ENCODE results near the gene ASS1.

The ASS1 gene

DNA sequence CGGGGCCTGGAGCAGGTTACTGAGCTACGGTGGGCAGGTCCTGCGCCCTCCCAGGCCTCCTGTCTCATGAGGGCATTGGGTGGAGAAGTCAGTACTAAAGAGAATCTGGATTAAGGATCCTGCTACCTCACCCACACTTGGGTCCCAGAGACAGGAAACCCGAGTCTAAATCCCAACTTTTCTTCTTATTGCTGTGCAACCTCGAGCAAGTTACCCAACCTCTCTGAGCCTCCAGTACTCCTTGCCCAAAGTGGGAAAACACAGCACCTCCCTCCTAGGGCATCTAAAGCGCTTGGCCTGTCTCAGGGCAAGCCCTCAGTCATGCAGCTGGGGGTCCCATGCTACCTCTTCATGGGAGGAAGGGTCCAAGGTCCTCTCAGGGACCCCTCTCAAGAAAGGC, 28.2 kb downstream of the ASS1 start:
- no peak for DNase-seq
- no peak for TF ChIP-seq POLR2A (IDR thresholded peaks at IDR 0.05; ENCODE audit: low read length)
- no peak for TF ChIP-seq GATA1 (IDR thresholded peaks at IDR 0.05; ENCODE audit: low read depth, low read length)

DNA sequence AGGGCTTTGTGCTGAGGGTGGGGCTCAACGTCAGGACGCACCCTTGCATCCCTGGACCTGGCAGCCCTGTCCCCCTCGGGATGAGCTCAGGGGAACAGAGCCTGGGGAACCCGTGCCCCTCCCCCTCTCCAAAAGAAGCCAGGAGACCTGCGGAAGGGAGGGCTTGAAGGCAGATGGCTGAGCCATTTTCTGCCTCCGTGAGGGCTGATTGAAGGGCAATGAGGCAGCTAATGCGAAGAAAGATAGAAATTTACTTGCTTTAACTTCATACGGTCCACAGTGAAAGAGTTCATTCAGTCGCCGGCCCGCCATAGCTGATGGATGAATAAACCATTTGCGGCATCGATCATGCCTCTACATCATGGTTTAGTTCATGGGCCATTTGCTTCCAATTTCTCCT, 28.8 kb downstream of the ASS1 start:
- DNase-seq, result no peak
- TF ChIP-seq POLR2A (IDR thresholded peaks at IDR 0.05; ENCODE audit: low read length), result no peak
- no peak for TF ChIP-seq GATA1 (IDR thresholded peaks at IDR 0.05; ENCODE audit: low read depth, low read length)

DNA sequence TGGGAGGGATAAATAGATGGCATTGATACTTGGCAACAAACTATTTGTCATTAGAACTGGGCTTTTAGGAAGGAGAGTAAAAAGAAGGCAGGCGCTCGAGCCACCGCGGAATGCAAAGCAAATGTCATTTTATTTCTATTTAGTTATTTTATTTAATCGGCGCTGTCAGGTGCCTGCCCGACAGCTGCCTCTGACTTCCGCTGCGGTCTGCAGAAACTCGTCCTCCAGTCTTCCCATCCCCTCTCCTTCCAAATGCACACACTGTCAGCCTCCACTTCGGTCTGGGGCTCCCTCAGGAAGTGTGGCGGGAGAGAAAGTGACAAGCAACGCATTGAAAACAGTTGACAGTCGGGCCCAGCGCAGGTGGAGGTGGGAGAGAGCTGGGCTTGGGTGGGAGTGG, 29.3 kb downstream of the ASS1 start:
- TF ChIP-seq GATA1 (IDR thresholded peaks at IDR 0.05; ENCODE audit: low read depth, low read length) (no peak), POLR2A (IDR thresholded peaks at IDR 0.05; ENCODE audit: low read length) (no peak)

DNA sequence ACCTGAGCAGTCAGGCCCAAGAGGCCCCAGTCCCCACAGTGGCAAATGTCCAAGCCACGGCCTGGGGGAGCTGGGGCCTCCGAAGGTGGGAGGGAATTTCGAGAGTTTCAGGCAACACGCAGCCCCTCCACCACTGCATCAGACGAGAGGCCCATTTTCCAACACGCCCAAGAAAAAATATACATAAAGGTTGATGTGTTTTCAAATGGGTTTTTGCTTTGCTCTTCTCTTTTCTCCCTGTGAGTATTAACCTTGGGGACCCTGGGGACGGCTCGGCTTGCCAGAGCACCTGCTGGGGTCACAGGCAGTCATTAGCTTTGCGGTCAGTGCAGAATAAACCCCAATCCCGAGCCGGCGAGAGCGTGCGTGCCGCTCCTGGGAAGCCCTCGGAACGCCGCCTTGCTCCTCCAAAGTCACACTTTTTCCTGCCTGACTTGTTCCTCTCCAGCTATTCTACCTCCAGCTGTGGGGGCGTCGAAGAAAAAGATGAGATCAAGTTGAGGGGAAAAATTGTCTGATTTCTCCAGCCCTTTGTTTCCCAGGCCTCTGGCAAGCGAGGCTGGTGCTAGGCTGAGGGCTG, 31.5 kb downstream of the ASS1 start:
- no peak for TF ChIP-seq POLR2A (IDR thresholded peaks at IDR 0.05; ENCODE audit: low read length)
- TF ChIP-seq GATA1 (IDR thresholded peaks at IDR 0.05; ENCODE audit: low read depth, low read length), result no peak
- no peak for DNase-seq

More for the DNA sequence above, 29.3 kb downstream of the ASS1 start:
- no peak for DNase-seq

GRCh38 chr9:130477564-130477963, 32.8 kb downstream of the ASS1 start:
- no peak for DNase-seq
- no peak for TF ChIP-seq GATA1 (IDR thresholded peaks at IDR 0.05; ENCODE audit: low read depth, low read length)
- no peak for TF ChIP-seq POLR2A (IDR thresholded peaks at IDR 0.05; ENCODE audit: low read length)

- DNase-seq, result no peak
- TF ChIP-seq POLR2A (IDR thresholded peaks at IDR 0.05; ENCODE audit: low read length), result no peak
- TF ChIP-seq GATA1 (IDR thresholded peaks at IDR 0.05; ENCODE audit: low read depth, low read length), result no peak
Observed at GRCh38 chr9:130478152-130478551, 33.4 kb downstream of the ASS1 start.

GRCh38 chr9:130478736-130479575, 34.2 kb downstream of the ASS1 start:
- no peak for DNase-seq

DNA sequence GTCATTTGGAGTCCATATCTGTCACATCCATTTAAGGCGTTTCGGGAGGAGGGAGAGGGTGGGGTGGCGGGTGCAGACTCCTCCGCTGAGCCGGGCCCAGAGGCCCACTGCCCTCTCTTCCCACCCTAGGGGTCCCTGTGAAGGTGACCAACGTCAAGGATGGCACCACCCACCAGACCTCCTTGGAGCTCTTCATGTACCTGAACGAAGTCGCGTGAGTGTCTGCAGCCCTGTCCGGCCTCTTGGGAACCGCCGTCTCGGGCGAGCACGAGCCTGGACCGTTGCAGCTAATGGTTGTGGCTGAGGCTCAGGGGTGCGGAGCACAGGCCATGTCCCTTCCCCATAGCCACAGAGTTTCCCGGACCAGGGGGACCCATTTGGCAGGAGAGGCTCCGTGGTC, 34.8 kb downstream of the ASS1 start:
- TF ChIP-seq POLR2A (IDR thresholded peaks at IDR 0.05; ENCODE audit: low read length), result no peak
- TF ChIP-seq GATA1 (IDR thresholded peaks at IDR 0.05; ENCODE audit: low read depth, low read length), result no peak
- DNase-seq, result no peak

More at GRCh38 chr9:130478736-130479575, 34.2 kb downstream of the ASS1 start:
- TF ChIP-seq POLR2A (IDR thresholded peaks at IDR 0.05; ENCODE audit: low read length), result no peak
- no peak for TF ChIP-seq GATA1 (IDR thresholded peaks at IDR 0.05; ENCODE audit: low read depth, low read length)

- DNase-seq, result peak; percentile 37 to 55
- TF ChIP-seq GATA1 (IDR thresholded peaks at IDR 0.05; ENCODE audit: low read depth, low read length) (no peak), POLR2A (IDR thresholded peaks at IDR 0.05; ENCODE audit: low read length) (no peak)
Observed at GRCh38 chr9:130480673-130481072, 35.9 kb downstream of the ASS1 start.

GRCh38 chr9:130482463-130482862, 37.7 kb downstream of the ASS1 start:
- TF ChIP-seq POLR2A (IDR thresholded peaks at IDR 0.05; ENCODE audit: low read length) (no peak), GATA1 (IDR thresholded peaks at IDR 0.05; ENCODE audit: low read depth, low read length) (no peak)
- DNase-seq, result no peak

DNA sequence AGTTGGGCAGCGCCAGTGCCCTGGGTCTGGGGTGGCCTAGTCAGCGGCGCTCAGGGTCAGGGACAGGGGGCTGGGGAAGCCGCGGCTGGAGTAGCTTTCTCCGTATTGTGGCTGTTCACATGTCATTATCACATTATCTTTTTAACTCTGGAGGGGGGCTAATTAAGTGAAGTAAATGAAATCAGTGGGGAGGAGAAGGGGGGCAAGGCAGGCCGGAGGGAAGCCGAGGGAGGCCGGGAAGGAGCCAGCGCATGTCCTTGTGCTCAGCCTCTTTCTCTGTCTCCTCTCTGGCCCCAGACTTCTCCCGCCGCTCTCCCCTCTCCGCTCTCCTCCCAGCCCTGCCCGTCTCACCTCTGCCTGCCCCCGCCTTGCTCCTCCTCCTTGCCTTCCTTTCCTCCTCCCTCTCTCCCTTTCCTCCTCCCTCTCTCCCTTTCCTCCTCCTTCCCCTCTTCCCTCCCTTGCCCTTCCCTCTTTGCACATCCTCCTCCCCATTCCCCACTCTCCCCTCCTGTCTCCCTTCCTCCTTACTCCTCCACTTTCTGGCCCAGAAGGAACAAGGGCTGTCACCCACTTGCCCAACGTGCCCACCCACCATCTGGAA, 38.7 kb downstream of the ASS1 start:
- no peak for TF ChIP-seq GATA1 (IDR thresholded peaks at IDR 0.05; ENCODE audit: low read depth, low read length)
- TF ChIP-seq POLR2A (IDR thresholded peaks at IDR 0.05; ENCODE audit: low read length), result no peak
- DNase-seq, result no peak

DNA sequence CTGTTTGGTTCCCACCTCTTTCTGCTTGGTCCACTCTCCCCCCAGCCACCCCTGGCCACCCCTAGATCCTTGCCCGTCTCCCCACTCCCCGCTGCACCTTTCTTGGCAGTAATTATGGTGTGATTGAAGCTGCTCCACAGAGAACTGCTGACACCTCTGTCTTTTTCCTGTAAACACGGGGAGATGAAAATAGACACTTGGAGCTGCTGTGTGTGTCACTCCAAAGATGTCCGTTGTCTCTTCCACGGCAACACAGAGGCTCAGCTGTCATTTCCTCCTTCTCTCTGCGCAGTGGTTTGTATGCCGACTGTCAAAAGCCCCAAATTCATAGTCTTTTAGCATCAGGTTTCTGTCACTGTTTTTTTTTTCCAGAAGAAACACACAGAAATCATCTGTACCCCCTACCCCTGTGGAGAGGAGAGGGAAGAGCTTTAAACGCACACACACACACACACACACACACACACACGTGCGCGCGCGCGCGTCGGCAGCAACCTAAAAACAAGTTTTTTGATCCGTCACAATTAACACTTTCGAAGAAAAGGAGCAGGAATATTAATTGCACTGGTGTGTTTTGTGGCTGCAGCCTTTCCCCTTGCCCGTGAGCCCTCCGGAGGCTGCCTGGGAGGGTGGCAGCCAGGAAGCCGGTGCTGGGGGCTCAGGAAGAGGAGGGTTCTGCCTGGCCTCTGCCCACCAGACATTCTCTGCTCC, 39.8 kb downstream of the ASS1 start:
- TF ChIP-seq GATA1 (IDR thresholded peaks at IDR 0.05; ENCODE audit: low read depth, low read length), result no peak
- TF ChIP-seq POLR2A (IDR thresholded peaks at IDR 0.05; ENCODE audit: low read length), result no peak
- no peak for DNase-seq

DNA sequence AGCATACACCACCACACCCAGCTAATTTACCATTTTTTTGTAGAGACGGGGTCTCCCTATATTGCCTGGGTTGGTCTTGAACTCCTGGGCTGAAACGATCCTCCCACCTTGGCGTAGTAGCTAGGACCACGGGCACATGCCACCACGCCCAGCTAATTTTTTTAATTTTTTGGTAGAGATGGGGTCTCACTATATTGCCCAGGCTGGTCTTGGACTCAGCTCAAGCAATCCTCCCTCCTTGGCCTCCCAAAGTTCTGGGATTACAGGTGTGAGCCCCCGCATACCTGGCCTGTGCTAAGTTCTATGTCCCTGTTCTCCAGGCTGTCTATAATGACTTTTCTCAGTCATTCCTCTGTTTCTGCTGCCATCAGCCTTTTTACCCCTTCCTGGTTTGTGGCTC, 41.3 kb downstream of the ASS1 start:
- no peak for TF ChIP-seq POLR2A (IDR thresholded peaks at IDR 0.05; ENCODE audit: low read length)
- TF ChIP-seq GATA1 (IDR thresholded peaks at IDR 0.05; ENCODE audit: low read depth, low read length), result no peak
- DNase-seq, result no peak

- DNase-seq, result no peak
Observed at GRCh38 chr9:130487500-130487899, 42.7 kb downstream of the ASS1 start.

More at GRCh38 chr9:130487500-130487899, 42.7 kb downstream of the ASS1 start:
- TF ChIP-seq GATA1 (IDR thresholded peaks at IDR 0.05; ENCODE audit: low read depth, low read length), result no peak
- no peak for TF ChIP-seq POLR2A (IDR thresholded peaks at IDR 0.05; ENCODE audit: low read length)
